ENCODE data around the gene ADGRF4.

- TF ChIP-seq, protein P1, sequence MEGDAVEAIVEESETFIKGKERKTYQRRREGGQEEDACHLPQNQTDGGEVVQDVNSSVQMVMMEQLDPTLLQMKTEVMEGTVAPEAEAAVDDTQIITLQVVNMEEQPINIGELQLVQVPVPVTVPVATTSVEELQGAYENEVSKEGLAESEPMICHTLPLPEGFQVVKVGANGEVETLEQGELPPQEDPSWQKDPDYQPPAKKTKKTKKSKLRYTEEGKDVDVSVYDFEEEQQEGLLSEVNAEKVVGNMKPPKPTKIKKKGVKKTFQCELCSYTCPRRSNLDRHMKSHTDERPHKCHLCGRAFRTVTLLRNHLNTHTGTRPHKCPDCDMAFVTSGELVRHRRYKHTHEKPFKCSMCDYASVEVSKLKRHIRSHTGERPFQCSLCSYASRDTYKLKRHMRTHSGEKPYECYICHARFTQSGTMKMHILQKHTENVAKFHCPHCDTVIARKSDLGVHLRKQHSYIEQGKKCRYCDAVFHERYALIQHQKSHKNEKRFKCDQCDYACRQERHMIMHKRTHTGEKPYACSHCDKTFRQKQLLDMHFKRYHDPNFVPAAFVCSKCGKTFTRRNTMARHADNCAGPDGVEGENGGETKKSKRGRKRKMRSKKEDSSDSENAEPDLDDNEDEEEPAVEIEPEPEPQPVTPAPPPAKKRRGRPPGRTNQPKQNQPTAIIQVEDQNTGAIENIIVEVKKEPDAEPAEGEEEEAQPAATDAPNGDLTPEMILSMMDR (IDR thresholded peaks at IDR 0.05), result no peak
- TF ChIP-seq POLR2A (IDR thresholded peaks at IDR 0.05), result no peak
These were observed 68.7 kb downstream of the ADGRF4 start for GRCh38 chr6:47767102-47767501.
